MCF 10A (cell line): Measurements from ENCODE around the gene HMG20B. TPM values are rescaled to one million over a fixed set of nuclear protein-coding genes. Genes with fewer than 3 reads are reported as not detected.

Experiments used
- BruUV-seq: library from RNA; stranded (reverse); fragments of 400-500 nt; replicated peaks from 2 replicates; lab custom pipeline; 2021; lab: Mats Ljungman, UMichigan
- CTCF ChIA-PET: fragments of 300-600 bp; sonication (Branson Sonifier 250); formaldehyde crosslinking; extraction: SDS; loops from one replicate; lab custom pipeline; 2021; ENCODE audit warnings: antibody characterized with exemption, inconsistent platforms; lab: Yijun Ruan, JAX
- POLR2A ChIA-PET: fragments of 300-600, 350-650 bp; sonication (Branson Sonifier 250); formaldehyde crosslinking; extraction: SDS; loops from one replicate; lab custom pipeline; 2020; ENCODE audit warnings: antibody characterized with exemption, inconsistent platforms; lab: Yijun Ruan, JAX
- DNase-seq: peaks from one replicate; pipeline ENCODE4 v3.0.0-alpha.2; 2018; ENCODE audit not compliant: unreplicated experiment
- H3K27ac Mint-ChIP-seq: one replicate; pipeline ENCODE4 v1.8.0; 2022; ENCODE audit warnings: mild to moderate bottlenecking, low read depth, mixed read lengths; ENCODE audit not compliant: unreplicated experiment
- H3K27me3 Mint-ChIP-seq: one replicate; pipeline ENCODE4 v1.8.0; 2022; ENCODE audit warnings: mixed read lengths; ENCODE audit not compliant: insufficient read depth, unreplicated experiment
- H3K36me3 Mint-ChIP-seq: one replicate; pipeline ENCODE4 v1.8.0; 2022; ENCODE audit warnings: mild to moderate bottlenecking, moderate library complexity, mixed read lengths; ENCODE audit not compliant: insufficient read depth, unreplicated experiment
- H3K4me1 Mint-ChIP-seq: one replicate; pipeline ENCODE4 v1.8.0; 2022; ENCODE audit warnings: mixed read lengths; ENCODE audit not compliant: insufficient read depth, unreplicated experiment
- H3K4me3 Mint-ChIP-seq: one replicate; pipeline ENCODE4 v1.8.0; 2022; ENCODE audit warnings: mild to moderate bottlenecking, moderate library complexity, mixed read lengths; ENCODE audit not compliant: unreplicated experiment
- H3K9me3 Mint-ChIP-seq: one replicate; pipeline ENCODE4 v1.8.0; 2022; ENCODE audit warnings: mixed read lengths; ENCODE audit not compliant: unreplicated experiment
- intact Hi-C: fragments of 100-400 bp; cut with micrococcal nuclease; formaldehyde crosslinking; loops from 2 replicates; pipeline ENCODE4 v1.14.1; 2022
- total RNA-seq: library from RNA; stranded (reverse); gene quantifications from 2 replicates; pipeline ENCODE4 v1.2.3, GENCODE V29; 2022
- TF ChIP-seq, protein P1 (sequence below): fragments of 200-600 bp; IDR thresholded peaks from one replicate; pipeline ENCODE4 v1.8.0; 2022; ENCODE audit warnings: antibody characterized with exemption, mild to moderate bottlenecking; ENCODE audit not compliant: unreplicated experiment

Gene HMG20B
- total RNA-seq, 1 experiment from 2014 or later: 64.7 TPM

DNA sequence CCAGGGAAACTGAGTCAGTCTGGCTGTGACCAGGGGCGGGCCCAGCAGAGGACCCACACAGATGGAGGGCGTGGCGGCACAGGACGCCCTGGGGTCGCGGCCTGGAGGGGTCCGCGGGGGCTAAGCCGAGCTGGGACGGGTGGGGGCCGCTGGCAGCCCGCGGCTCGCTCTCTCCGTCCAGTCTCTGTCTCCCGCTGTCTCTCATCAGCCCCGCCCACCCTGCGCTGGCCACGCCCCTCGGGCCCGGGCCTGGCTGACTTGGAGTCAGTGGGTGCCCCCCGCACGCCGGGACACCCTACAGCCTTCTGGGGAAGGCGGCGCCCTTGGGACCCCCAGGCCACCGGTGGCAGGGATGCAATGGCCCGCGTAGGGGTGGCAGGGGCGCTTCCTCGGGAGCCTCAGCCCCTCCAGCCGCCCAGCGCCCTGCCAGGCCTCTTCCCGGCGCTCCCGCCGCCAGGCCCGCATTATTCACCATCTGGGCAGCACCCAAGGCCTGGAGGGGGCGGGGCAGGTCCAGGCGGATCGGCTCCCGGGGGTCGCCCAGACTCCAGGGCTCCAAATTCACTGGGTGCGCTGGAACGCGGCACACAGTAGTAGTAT, 34.0 kb downstream of the HMG20B start, which contains the start of gene TBXA2R:
Gene TBXA2R (minus strand): TSS at position 186 of the 600 bp plus-strand sequence. CDS start 6,241 bp downstream, outside the sequence.
- ChIA-PET CTCF (no interaction called here), POLR2A (no interaction called here)
- no peaks in the 10 kb centered on the region for H3K36me3 Mint-ChIP-seq
- DNase-seq: peak; percentile 37
- H3K4me3 Mint-ChIP-seq: no peak within 1 kb of the TSS
- no peaks in the 10 kb centered on the region for H3K27me3 Mint-ChIP-seq
- TF ChIP-seq, protein P1, sequence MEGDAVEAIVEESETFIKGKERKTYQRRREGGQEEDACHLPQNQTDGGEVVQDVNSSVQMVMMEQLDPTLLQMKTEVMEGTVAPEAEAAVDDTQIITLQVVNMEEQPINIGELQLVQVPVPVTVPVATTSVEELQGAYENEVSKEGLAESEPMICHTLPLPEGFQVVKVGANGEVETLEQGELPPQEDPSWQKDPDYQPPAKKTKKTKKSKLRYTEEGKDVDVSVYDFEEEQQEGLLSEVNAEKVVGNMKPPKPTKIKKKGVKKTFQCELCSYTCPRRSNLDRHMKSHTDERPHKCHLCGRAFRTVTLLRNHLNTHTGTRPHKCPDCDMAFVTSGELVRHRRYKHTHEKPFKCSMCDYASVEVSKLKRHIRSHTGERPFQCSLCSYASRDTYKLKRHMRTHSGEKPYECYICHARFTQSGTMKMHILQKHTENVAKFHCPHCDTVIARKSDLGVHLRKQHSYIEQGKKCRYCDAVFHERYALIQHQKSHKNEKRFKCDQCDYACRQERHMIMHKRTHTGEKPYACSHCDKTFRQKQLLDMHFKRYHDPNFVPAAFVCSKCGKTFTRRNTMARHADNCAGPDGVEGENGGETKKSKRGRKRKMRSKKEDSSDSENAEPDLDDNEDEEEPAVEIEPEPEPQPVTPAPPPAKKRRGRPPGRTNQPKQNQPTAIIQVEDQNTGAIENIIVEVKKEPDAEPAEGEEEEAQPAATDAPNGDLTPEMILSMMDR: no peak
- H3K4me1 Mint-ChIP-seq: peaks cover 9% of the 10 kb centered on the region
- intact Hi-C loops: no loop called here
- no peak within 1 kb of the TSS for H3K27ac Mint-ChIP-seq
- no TSS peak for BruUV-seq
- no peaks in the 10 kb centered on the region for H3K9me3 Mint-ChIP-seq

DNA sequence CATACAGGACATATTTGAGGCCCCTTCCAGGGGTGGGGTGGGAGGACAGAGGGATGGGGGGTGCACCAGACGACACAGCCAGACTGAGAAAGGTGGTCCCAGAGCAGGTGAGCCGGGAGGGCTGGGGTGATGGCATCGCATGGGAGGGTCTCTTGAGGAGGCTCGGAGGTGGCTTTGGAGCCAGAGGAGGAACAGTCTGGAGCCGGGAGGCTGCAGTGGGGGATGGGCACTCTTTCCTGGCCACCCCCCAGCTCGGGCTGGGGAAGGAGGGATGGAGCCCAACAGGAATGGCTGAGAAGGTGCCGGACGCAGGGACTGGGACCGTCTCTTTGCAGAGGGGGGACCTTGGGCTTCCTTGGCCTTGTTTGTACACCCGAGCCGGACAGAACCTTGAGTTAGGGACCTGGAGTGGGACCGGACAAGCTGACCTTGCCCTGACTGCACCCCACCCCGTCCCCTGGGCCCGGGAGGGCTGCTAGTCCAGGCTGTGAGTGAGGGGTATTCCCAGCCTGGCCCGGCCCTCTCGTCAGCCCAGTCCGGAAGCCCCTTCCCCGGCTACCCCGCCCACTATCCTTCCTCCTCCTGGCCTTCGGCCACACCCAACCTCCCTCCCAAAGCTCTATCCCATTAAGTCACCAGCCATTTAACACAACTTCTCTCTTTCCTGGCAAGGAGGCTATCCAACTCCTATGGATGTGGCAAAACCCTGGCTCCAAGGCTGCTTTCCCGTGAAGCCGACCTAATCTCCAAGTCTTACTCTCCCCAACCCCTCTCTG, 34.7 kb downstream of the HMG20B start:
- Mint-ChIP-seq H3K27me3 (no peaks in the 10 kb centered on the region), H3K27ac (no peak overlapping the region), H3K4me1 (peaks cover 9% of the 10 kb centered on the region), H3K4me3 (no peak overlapping the region), H3K36me3 (no peaks in the 10 kb centered on the region), H3K9me3 (no peaks in the 10 kb centered on the region)
- no peak for DNase-seq
- intact Hi-C loops: no loop called here
- TF ChIP-seq, protein P1: no peak
- ChIA-PET POLR2A (interaction anchor here (0.6 to 0.9 kb wide), 3 partner anchors 14 to 29 kb away, joined by 3 read pairs; no protein-coding TSS in a partner anchor), CTCF (interaction anchor here (0.6 to 0.8 kb wide), 3 partner anchors 21 to 302 kb away, joined by 3 read pairs; no protein-coding TSS in a partner anchor)
- no TSS peak for BruUV-seq

DNA sequence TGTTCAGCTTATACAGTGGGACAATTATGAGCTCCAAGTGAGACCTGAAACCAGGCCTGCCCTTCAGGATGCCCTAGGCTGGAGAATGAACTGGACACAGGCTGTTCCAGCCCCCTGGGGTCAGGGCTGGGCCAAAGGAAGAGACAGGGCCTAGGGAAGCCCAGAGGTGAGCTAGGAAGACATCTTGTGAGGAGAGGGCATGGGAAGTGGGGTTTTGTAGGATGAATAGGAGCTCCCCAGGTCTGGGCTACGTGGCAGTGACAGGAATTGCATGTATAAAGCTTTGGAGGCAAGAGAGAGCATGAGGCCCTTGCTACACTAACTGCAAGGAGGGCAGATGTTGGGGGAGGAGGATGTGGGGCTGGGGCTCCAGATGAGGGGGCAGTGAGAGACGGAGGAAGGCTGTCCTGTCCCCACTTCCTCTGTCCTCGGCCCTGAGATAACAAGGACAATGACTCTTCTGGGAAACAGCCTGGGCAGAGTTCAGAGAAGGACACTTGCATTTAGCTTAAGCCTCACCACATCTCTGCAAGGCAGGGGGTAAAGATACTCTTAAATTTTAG, 35.4 kb downstream of the HMG20B start:
- BruUV-seq: no TSS peak
- Mint-ChIP-seq H3K36me3 (no peaks in the 10 kb centered on the region), H3K27me3 (no peaks in the 10 kb centered on the region), H3K27ac (no peak overlapping the region), H3K9me3 (no peaks in the 10 kb centered on the region), H3K4me1 (peaks cover 9% of the 10 kb centered on the region), H3K4me3 (no peak overlapping the region)
- no peak for DNase-seq
- CTCF ChIA-PET: interaction anchor here (0.5 to 0.8 kb wide), 5 partner anchors 22 to 372 kb away, joined by 3 to 5 read pairs (median 3); no protein-coding TSS in a partner anchor
- intact Hi-C loops: no loop called here
- POLR2A ChIA-PET: interaction anchor here (0.6 to 0.9 kb wide), 3 partner anchors 13 to 29 kb away, joined by 3 read pairs; no protein-coding TSS in a partner anchor
- TF ChIP-seq, protein P1: no peak

DNA sequence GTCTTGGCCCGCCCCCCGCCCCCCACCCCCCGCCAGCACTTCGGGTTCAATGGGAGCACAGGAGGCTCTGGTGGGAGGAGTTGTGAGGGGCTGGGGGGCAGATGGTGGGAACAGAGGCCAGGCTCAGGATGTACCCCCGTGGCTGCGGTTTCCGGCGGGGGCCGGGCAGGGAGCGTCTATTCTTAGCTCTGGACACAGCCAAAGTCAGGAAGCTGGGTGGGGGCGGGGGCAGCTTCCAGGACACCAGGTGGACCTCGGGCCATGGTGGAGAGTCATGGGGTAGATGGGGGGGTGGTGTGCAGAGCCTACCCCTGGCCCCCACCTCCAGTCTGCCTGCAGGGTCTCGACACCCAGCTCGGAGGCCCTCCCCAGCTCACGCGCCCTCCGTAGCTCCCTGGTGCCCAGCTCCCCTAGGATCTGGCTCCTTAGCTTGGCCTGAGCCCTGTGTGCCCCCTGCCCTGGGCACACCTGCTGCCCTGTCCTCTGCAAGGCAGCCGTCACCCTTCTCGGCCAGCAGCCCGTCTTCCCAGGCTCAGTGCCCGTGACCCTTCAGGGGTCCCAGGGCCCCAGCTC, 36.1 kb downstream of the HMG20B start:
- Mint-ChIP-seq H3K27ac (no peak overlapping the region), H3K9me3 (no peaks in the 10 kb centered on the region), H3K4me3 (no peak overlapping the region), H3K4me1 (peaks cover 9% of the 10 kb centered on the region), H3K27me3 (no peaks in the 10 kb centered on the region), H3K36me3 (peaks cover 4% of the 10 kb centered on the region)
- ChIA-PET CTCF (interaction anchor here (0.5 to 0.6 kb wide), 2 partner anchors 307 to 372 kb away, joined by 3 to 5 read pairs; no protein-coding TSS in a partner anchor), POLR2A (no interaction called here)
- BruUV-seq: no TSS peak
- intact Hi-C loops: no loop called here
- TF ChIP-seq, protein P1: no peak
- DNase-seq: no peak
